Stimulated activated CD4-positive, alpha-beta T cell treated with anti-CD3 and anti-CD28 coated beads, Interleukin-1b, Interleukin-23, amount 100 ng/mL, for 1 hour (primary cell): ENCODE data around the gene MRPL36.
A peak's percentile ranks its signal among the peaks of the same experiment; 100 is the strongest.
"Not testable (repeated sequence)": the region's sequence is repeated elsewhere in the genome, so short reads cannot be mapped to it uniquely, and the experiment has no call there.

Experiments used
- DNase-seq, 2 donors: peaks; one replicate each; pipeline ENCODE4 v3.0.0-alpha.2; 2020; ENCODE audit warnings: low read depth in 2 of 2

The MRPL36 gene

DNA sequence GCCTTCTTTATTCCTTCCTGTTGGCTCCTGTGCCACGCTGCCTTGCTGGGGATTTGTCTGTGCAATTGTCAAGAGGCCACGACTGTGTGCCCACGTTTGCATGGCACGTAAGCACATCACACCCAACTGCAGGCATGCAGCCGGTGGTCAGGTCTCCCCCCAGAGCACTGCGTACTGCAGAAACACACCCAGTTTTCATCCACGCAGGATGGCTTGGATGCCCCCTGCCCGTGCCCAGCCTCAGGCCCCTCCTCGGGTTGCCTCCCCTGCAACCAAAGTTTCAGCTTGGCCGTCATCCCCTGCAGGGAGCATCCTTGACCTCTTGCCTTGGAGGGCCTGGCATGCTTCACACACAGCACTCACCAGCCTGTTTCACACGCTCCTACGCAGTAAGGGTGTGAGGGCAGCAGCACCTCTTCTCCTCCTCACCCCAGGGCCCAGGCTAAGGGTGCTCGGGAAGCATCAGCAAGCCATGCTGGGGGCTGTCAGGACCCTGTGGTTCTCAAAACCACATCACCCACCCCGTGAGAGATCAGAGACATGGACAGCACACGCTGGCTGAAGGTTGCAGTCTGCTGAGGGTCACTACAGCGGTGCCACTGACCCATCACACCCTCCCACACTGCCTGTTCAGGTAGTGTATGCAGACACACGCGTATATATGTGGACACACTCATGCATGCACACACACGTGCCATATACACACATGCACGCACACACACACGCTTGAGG lies 3.1 kb downstream of the MRPL36 start:
- no peak for DNase-seq

DNA sequence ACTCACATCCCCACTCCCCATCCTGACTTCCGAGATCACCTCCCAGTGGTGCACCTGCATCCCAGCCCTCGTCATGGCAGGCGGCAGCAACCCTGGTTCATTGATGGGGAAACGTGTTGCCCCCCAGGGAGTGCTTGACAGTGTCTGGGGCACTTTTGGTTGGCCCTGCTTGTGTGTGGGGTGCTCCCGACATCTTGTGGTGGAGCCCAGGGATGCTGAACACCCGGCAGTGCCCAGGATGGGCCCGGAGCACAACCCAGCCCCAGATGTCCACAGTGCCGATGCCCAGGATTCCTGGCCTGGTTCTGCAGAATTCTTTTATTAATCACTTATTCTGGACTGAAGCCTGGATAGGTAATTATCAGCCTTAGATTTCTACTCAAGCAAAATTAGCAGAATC lies 3.7 kb downstream of the MRPL36 start:
- DNase-seq, result no peak

DNA sequence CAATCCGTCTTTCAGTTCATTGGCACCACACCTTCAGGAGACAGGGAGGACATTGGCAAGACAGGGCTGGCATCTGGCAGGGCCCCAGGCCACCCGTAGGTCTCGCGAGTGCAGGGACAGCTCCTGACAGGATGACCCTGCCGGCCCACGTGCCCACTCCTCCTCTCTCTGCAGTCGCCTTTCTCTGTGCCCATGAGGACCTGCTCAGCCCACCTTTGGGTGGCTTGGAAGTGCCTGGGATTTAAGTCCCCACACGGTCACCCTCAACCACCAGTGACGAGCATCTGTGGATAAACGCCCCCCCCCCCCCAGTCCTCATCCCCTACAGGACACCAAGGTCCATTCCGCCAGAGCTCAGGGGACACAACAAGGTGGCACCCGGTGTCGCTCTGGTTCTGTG lies 4.1 kb downstream of the MRPL36 start:
- no peak for DNase-seq

DNA sequence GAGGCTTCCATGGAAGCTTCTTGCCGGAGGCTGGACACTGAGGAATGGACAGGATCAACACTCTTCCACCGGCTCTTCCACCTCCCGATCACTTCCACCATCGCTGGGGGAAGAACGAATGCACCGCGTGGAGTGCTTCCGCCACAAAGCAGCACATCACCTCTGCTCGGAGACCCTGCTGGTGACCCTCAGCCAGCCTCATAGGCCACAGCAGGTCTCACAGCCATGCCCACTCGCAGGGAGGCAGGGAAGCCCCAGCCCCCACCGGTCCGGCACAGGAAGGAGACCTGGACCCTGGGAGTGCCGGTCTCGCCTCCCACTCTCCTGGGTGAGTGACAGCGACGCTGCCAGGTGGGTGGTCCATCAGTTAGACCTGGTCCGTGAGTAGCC lies 4.7 kb downstream of the MRPL36 start:
- DNase-seq, result no peak

DNA sequence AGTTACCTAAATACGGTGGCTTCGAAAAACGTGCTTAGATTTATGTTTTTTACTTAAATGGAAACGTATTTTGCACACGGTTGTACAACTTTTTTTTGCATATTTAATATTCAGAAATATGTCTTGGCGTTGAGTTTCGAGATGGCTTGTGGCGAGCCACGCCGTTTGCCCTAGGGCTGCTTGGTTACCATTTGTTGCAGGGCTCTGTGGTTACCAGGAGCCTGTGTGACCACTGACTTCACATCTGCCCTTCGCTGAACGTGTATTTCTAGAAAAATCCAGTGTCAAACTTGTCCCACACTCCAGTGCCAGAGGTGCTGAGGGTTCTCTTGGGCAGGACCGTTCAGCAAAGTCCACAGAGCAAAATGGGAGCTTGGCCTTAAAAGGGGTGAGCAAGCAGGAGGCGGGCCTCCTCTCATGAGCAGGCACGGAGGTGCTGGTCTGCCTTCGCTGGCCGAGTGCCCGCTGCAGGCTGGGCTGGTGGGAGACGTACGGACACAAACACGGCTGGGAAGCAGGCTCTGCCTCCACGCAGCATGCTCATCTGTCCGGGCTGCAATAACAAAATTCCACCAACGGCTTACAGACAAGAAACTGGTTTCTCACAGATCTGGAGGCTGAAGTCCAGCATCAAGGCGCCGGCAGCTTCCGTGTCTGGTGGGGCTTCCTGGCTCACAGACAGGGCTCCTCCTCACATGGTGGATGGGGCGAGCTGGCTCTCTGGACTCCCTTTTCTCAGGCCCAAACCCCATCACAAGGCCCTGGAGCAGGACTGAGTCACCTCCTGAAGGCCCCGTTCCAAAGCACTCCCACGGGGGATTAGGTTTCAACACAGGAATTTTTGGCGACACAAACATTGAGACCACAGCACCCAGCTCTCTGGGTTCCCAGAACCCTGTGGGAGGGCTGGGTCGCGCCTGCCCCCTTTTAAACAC lies 5.4 kb downstream of the MRPL36 start:
- no peak for DNase-seq

DNA sequence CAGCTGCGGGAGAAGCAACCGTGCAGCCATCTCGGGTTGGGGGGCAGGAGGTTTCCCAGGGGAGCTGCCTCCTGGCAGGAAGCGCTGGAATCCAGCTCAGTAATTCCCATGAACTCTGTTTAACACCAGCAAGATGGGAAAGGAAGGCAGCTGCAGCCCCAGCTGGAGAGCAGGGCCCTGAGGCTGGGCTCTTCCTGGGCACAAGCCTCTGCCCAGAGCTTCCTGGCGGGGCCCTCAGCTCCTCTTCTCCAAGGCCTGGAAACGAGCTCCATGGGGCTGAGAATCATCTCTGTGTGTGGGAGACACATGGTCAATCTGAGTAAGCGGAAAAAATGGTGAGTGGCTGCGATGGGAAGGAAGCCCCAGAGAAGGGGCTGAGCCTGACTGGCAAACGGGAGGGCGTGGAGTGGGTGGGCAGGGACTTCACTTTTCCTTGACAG lies 6.3 kb downstream of the MRPL36 start:
- DNase-seq, result no peak

DNA sequence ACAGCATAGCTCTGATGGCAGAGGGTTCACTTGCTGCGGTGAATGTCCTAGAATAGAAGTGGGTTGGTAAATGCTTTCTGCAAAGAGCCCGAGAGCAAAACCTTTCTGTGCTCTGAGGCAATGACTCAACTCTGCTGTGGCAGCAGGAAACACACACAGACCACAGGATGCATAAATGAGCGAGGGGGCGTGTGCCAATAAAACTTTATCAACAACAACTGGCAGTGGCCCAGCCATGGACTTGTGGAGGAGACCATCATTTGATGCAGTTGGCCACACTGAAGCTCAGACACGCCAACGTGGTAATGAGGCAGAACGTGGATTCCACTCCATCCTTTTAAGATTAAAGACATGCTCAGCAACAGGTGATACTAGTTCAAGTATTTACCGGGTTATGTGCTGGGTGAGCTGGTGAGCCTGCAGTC lies 6.8 kb downstream of the MRPL36 start:
- peak; percentile 41 to 48 for DNase-seq

DNA sequence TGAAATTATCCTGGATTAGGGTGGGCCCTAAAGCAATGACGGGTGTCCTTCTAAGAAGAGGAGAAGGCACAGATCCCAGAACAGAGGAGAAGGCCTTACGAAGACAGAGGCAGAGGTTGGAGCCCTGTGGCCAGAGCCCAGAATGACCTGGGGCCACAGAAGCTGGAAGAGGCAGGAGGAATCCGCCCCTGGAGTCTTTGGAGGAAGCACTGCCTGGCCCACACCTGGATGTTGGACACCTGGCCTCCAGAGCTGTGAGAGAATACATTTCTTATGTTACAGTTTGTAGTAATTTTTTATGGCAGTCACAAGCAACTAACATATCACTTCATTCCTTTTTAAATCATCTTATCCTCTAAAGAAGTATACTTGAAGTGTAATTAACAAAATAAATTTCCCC lies 8.5 kb downstream of the MRPL36 start:
- no peak for DNase-seq

DNA sequence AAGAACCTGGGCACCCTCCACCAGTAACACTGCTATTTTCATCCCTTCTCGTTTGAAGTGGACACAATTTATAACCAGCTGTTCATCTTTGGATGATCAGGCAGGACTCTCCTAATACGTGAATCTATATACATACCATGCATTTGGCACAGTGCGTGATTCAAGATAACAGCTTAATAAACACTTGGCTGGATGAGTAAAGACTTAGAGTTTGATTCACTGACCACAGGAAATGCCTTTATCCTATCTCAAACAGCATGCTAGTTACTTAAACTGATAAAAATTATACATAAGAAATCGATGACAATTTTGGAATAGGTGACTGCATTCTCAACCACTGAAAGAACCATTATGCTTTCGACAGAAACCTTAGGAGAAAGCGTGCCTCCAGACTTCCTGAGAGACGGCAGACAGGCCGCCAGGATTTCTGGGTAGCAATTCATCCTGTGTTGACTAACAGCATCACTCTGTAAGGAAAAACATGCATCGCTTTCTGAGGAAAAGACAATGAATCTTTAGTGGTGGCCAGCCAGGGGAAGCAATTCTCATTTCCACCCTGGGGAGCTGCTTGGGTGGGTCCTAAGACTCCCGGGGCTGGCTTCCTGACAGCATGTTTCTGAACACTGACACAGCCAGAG lies 9.7 kb downstream of the MRPL36 start:
- no peak for DNase-seq

DNA sequence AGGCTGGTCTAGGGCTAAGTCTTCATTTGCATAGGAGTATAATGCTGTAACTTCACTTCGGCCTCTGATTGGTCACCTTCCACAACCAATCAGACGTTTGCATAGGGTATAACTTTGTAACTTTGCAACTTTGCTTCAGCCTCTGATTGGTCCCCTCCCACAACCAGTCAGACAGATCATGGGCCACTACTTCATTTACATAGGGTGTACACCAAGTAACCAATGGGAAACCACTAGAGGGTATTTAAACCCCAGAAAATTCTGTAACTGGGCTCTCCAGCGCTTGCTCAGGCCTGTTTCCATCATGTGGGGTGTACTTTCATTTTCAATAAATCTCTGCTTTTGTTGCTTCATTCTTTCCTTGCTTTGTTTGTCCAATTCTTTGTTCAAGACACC lies 10.2 kb downstream of the MRPL36 start:
- DNase-seq, result not testable (repeated sequence)

DNA sequence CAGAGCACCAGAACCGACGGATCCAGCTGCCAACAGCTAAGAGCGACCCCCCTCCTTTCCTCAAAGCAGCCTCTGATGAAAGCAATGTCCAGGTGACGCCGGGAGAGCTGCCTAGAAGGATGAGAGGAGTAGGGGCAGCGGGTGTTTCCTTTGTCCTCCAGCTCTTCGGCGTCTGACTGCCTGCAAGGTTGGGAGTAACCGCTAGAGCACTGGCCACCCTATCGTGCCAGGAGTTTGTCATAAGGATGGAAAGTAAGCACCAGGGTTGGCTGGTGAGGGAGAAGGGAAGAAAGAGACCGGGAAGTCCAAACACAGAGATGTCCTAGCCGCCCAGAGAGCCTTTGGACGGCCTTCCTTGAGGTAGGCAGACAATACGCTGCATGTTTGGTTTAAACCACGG lies 10.8 kb downstream of the MRPL36 start:
- no peak for DNase-seq

DNA sequence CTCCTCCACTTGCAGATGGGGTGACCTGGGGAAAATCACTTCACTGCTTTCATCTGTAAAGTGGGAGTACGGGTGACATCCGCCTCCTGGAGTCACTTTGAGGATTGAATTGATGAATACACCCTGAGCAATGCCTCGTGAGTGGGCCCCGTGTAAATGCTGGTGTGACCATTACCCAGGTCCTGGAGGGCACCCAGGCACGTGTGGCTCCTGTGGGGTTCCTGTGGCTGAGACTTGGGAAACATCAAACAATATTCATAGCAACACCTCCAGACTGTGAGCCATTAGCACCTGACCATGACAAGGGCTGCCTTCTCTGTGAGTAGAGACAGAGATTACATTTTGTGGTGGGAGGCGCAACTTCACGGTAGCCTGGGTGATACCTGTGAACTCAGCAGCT lies 11.4 kb downstream of the MRPL36 start:
- DNase-seq, result no peak

DNA sequence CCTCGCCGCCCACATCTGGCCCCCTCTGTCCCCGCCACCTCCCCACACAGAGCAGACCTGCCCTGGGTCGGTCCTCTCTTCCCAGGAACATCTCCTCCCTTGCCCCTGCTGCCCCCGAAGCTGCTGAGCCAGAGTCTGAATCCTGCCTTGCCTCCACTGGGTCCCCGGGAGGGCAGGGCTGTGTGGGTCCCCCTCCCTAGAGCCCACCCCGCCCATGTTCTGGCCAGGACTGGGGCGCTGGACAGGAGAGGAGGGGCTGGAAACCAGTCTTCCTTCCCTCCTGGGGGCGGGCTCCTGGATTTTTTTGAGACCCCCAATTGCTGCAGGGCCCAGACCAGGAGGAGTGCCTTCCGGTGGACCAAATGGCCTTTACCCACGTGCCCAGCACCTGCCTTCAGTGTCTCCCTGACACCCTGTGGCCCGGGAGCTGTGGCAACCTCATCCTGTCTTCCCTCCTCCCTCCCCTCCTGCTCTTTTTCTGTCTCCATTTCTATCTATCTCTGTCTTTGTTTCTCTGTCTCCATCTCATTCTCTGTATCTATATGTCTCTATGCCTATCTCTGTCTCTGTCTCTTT lies 12.1 kb downstream of the MRPL36 start:
- no peak for DNase-seq

DNA sequence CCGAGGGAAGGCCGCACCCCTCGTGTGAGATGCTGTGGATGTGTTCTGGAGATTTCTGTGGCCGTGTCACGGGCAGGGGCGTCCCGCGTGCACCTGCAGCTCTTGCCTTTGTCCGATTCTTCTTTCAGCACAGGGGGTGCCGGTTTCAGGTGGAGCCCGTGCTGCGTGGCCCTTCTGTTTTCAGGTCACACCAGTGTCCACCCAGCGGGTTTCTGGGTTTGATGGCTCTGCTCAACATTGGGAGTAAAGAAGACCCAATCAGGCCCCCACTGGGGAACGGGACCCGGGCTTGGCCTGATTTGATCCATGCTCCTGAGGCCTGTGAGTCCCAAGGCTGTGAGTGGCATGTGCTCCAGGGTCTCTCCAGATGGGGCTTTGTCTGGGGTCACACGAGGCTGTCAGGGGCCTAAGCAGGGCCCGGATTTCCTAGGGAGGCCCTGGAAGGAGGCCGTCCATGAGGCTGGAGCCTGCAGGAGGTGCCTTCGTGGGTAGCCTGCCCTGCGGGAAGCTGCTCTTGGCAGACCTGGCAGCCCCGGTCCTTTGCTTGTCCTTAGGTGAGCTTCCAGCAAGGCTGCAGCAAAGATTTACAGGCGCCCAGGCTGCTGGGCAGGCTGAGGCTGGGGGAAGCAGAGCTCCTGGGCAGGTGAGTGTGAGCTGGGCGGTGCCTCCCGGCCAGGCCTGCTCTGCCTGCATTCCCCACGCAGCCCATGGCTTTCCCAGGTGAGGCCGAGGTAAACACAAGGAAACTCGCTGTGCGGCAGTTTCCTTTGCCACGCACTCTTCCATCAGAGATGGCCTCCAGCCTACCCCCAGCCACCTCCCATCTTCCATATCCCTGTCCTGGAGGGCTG lies 12.8 kb downstream of the MRPL36 start:
- no peak for DNase-seq

DNA sequence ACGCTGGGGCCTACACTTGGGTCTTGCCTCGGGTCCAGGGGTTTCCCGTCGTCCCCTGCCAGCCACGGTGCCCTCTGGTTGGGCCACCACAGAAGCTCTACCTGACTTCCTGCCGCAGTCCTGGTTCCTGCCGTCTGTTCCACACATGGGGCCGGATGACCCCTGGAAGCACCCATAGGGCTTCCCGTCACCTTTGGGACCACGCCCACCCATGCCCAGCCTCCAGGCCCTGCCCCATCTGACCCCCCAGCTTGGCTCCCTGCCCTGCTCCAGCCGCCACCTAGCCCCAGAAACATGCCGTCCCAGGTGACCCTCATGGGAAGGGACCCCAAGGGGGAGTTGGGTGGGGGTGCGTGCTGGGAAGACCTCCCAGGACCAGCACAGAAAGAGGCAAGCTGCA lies 13.7 kb downstream of the MRPL36 start:
- DNase-seq, result no peak

DNA sequence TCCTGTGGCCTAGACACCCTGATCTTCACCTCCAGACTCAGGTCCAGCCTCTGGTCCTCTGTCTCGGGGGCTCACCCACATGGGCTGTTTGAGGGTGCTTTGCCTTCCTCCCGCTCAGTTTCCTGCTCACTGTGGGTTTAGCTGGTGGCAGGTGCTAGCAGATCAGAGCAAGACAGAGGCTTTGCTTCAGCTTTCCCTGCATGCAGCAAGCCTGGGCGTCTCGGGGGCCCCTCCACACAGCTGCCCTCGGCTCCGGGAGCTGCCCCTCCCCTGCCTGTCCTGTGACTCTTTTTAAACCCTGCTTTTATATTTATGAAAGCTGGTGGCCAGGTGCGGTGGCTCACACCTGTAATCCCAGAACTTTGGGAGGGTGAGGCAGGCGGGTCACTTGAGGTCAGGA lies 14.6 kb downstream of the MRPL36 start:
- DNase-seq, result no peak

DNA sequence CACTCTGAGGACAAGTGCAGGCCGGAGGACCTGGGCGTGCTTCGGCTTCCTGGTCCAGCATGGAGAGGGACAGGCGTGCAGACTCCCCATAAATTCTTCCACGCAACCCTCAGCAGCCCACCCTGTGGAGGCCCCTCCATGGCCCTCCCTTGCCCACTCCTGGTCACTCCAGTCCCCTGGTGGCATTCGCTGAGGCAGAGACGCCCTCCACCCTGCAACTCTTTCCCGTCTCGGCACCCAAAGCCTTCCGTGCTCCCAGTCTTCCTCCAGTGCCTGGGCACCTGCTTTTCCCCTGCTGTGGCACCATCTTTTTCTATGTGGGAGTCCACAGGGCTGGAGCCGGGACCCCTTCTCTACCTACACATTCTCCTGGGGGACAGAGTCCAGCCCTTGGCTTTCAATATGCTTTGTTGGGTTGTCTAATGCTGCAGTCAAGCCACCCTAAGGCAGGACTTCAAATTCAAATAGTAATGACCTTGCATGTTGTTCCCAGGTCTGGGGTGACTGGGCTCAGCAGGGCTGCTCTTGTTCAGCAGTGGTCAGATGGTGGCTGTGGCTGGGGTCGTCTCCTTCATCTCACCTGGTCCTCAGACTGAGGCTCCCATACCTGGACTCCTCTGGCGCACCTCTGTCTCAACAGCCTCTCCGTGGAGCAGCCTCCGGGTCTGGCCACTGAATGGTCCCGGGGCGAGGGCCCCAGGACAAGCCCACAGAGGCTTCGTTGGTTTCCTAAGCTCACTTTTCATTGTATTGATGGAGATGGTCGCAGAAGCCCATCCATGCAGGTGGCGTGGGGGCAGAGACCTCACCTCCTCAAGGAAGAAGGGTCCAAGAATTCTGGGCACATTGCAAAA lies 15.2 kb downstream of the MRPL36 start:
- DNase-seq, result no peak

DNA sequence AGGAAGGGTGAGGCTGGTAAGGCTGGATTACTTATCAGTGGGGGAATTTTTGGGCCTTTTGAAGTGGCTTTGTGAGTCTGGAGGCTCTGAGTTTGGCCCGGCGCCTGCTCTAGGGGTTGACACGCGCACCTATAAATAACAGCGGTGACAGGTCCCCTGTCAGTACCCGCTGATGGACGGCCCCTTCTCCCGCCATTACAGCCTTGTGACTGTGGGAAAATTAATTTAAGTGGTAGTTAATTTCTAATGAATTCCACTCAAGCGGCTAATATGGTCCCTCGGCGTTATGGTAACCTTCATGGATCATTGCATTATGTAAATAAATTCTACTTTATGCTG lies 16.5 kb downstream of the MRPL36 start:
- no peak for DNase-seq

DNA sequence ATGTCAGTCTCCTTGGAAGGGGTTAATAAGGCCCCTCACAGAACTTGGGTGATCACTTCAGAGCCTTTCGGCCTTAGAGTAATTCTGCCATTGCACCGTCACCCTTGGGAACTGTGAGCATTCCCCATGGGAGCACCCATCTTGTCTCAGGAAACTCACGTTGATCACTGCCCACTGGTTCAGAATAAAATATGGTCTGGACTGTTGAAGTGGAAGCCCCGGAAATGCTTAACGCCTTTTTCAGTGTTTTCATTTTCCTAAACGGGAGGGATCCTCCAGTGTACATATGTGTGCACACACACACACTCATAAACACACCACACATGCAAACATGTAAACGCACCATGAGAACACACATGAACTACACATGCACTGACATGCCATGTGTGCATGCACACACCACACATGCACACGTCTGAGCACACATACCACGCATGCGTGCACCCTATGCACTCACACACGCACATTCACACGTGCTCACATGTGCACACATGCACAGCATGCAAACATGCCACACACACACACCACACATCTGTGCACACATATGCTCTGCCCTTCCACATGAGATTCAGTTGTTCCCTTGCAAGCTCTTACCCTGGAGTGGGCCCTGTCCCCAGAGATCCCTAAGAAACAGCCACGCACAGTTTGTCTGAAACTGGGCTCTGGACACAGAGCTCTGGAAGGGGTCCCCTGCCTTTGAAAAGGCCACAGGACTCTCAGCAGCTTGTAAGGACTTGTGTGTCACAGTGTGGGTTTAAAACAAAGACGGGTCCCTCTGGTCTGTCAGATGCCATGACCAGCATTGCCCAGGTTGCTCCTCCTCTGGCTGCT lies 17.0 kb downstream of the MRPL36 start:
- no peak for DNase-seq
